Liver (tissue), 3 donors: ENCODE results near the gene CHPF2.

Experiments used
- CTCF ChIP-seq: fragments of 150-350 bp; IDR thresholded peaks from 2 replicates; pipeline ENCODE4 v1.5.1; 2017; ENCODE audit warnings: improper control_type of control experiment, low read depth, low read length; ENCODE audit not compliant: missing input control
- GABPA ChIP-seq, 2 donors: IDR thresholded peaks in 1 of 2; conservative IDR thresholded peaks in 1 of 2; 2 replicates each; pipeline ENCODE4 v1.6.1; 2016; ENCODE audit warnings: antibody characterized with exemption in 2 of 2, mild to moderate bottlenecking in 1 of 2, moderate library complexity in 1 of 2
- HNF4G ChIP-seq: IDR thresholded peaks from 2 replicates; pipeline ENCODE4 v1.6.1; 2016; ENCODE audit warnings: antibody characterized with exemption
- JUND ChIP-seq, 2 donors: IDR thresholded peaks; 2 replicates each; pipeline ENCODE4 v1.6.1; 2016; ENCODE audit warnings: antibody characterized with exemption in 2 of 2
- RAD21 ChIP-seq, 2 donors: IDR thresholded peaks; 2 replicates each; pipeline ENCODE4 v1.6.1; 2016; ENCODE audit warnings: antibody characterized with exemption in 2 of 2, mild to moderate bottlenecking in 2 of 2
- YY1 ChIP-seq: IDR thresholded peaks from 2 replicates; pipeline ENCODE4 v1.6.1; 2016; ENCODE audit warnings: antibody characterized with exemption, mild to moderate bottlenecking
- TF ChIP-seq, protein P1 (sequence below): IDR thresholded peaks from 2 replicates; pipeline ENCODE4 v1.6.1; 2016; ENCODE audit warnings: antibody characterized with exemption
- TF ChIP-seq, protein P2 (sequence below): IDR thresholded peaks from 2 replicates; pipeline ENCODE4 v1.6.1; 2016; ENCODE audit warnings: antibody characterized with exemption
- TF ChIP-seq, protein P3 (sequence below): IDR thresholded peaks from 2 replicates; pipeline ENCODE4 v1.6.1; 2016; ENCODE audit warnings: antibody characterized with exemption, mild to moderate bottlenecking
- TF ChIP-seq, protein P4 (sequence below): IDR thresholded peaks from 2 replicates; pipeline ENCODE4 v1.6.1; 2016; ENCODE audit warnings: antibody characterized with exemption
- donor health status: healthy.
- donor health status: healthy.

DNA sequence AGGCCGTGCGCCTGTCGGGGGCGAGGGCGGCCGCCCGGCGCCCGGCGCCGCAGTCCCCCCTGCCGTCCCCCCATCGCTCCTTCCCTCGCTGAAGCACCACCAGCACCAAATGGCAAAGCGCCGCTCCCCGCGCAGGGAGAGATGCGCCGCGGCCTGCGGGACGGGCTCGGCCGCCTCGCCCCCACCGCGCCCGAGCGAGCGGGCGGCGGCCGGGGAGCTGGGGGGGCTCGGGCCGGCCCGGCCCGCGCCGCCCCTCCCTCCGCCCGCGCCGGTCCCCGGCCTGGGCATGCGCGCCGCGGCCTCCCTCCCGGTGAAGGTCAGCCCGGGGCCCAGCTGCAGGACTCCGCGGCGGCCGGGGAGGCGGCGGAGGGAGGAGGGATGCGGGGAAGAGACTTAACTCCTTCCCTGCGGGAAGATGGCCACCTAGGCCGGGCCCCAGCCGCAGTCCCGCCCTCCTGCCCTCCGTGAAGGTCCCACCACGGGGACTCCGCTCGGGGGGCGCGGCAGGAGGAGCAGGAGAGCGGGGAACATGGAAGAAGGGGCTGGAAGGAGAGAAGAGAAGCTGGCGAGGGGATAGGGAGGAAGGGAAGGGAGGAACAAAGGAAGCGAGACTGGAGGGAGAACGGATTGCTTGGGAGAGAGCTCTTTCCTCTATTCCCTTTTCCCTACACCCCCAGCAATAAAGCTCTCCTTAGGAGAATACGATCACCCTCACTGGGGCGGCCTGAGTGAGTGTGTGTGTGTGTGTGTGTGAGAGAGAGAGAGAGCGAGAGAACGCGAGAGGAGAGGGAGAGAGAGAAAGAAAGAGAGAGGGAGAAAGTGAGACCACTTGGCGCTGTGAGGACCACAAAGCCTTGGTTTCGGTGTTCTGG, 19.6 kb downstream of the CHPF2 start:
- TF ChIP-seq CTCF (no peak), HNF4G (no peak), JUND (IDR thresholded peaks at IDR 0.05) (no peak), GABPA (IDR thresholded peaks at IDR 0.05 in 1 of 2, conservative IDR thresholded peaks at IDR 0.05 in 1 of 2) (no peak), YY1 (no peak), RAD21 (IDR thresholded peaks at IDR 0.05) (no peak)
- TF ChIP-seq, protein P1, sequence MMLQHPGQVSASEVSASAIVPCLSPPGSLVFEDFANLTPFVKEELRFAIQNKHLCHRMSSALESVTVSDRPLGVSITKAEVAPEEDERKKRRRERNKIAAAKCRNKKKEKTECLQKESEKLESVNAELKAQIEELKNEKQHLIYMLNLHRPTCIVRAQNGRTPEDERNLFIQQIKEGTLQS = no peak
- TF ChIP-seq, protein P2, sequence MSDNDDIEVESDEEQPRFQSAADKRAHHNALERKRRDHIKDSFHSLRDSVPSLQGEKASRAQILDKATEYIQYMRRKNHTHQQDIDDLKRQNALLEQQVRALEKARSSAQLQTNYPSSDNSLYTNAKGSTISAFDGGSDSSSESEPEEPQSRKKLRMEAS = no peak
- TF ChIP-seq, protein P3, sequence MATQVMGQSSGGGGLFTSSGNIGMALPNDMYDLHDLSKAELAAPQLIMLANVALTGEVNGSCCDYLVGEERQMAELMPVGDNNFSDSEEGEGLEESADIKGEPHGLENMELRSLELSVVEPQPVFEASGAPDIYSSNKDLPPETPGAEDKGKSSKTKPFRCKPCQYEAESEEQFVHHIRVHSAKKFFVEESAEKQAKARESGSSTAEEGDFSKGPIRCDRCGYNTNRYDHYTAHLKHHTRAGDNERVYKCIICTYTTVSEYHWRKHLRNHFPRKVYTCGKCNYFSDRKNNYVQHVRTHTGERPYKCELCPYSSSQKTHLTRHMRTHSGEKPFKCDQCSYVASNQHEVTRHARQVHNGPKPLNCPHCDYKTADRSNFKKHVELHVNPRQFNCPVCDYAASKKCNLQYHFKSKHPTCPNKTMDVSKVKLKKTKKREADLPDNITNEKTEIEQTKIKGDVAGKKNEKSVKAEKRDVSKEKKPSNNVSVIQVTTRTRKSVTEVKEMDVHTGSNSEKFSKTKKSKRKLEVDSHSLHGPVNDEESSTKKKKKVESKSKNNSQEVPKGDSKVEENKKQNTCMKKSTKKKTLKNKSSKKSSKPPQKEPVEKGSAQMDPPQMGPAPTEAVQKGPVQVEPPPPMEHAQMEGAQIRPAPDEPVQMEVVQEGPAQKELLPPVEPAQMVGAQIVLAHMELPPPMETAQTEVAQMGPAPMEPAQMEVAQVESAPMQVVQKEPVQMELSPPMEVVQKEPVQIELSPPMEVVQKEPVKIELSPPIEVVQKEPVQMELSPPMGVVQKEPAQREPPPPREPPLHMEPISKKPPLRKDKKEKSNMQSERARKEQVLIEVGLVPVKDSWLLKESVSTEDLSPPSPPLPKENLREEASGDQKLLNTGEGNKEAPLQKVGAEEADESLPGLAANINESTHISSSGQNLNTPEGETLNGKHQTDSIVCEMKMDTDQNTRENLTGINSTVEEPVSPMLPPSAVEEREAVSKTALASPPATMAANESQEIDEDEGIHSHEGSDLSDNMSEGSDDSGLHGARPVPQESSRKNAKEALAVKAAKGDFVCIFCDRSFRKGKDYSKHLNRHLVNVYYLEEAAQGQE = no peak
- TF ChIP-seq, protein P4, sequence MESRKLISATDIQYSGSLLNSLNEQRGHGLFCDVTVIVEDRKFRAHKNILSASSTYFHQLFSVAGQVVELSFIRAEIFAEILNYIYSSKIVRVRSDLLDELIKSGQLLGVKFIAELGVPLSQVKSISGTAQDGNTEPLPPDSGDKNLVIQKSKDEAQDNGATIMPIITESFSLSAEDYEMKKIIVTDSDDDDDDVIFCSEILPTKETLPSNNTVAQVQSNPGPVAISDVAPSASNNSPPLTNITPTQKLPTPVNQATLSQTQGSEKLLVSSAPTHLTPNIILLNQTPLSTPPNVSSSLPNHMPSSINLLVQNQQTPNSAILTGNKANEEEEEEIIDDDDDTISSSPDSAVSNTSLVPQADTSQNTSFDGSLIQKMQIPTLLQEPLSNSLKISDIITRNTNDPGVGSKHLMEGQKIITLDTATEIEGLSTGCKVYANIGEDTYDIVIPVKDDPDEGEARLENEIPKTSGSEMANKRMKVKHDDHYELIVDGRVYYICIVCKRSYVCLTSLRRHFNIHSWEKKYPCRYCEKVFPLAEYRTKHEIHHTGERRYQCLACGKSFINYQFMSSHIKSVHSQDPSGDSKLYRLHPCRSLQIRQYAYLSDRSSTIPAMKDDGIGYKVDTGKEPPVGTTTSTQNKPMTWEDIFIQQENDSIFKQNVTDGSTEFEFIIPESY = no peak
